ENCODE data around the gene RAD51C.
"Not testable (repeated sequence)": the region's sequence is repeated elsewhere in the genome, so short reads cannot be mapped to it uniquely, and the experiment has no call there.

RAD51C gene

DNA sequence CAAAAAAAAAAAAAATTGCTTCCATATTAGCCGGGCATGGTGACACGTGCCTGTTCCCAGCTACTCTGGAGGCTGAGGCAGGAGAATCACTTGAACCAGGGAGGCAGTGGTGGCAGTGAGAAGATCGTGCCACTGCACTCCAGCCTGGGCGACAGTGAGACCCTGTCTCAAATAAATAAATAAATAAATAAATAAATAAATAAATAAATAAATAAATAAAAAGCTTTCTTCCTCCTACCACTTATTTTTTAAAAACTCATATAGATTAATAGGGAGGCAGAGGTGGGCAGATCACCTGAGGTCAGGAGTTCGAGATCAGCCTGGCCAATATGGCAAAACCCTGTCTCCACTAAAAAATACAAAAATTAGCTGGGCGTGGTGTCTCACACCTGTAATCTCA, 7.9 kb upstream of the RAD51C start:
- not testable (repeated sequence) for DNase-seq

GRCh38 chr17:58686980-58687379, 5.4 kb upstream of the RAD51C start:
- no peak for DNase-seq

DNA sequence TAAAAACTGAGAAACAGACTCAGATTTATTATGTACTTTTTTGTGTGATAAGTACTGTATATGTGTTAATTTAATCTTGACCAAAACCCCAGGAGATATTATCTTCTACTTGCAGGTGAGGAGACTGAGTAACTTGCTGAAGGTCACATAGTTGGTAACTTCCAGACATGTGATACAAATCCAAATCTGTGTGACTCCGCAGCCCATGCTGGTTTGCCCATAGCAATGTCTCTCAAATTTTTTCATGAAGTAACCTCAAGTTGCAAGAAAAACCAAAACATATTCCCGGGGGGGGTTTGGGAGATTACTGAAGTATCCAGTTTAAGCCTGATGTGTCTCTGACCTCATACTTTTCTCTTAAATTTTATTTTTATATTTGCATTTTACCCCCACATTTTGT, 3.9 kb upstream of the RAD51C start:
- DNase-seq: no peak

DNA sequence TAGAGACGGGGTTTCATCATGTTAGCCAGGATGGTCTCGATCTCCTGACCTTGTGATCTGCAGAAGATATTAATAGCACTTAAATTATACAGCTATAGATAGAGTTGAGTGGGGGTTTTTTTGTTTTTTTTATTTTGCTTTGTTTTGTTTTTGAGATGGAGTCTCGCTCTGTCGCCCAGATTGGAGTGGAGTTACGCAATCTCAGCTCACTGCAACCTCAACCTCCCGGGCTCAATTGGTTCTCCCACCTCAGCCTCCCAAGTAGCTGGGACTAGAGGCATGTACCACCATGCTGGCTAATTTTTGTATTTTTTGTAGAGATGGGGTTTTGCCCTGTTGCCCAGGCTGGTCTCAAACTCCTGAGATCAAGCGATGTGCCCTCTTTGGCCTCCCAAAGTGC, 2.4 kb upstream of the RAD51C start:
- not testable (repeated sequence) for DNase-seq

- DNase-seq: no peak
These were observed 632 bp upstream of the RAD51C start, which contains the start of gene TEX14 for GRCh38 chr17:58691701-58692238. TEX14 (minus strand) TSS chr17:58692045; CDS start chr17:58652001, 40,044 bp downstream.

DNA sequence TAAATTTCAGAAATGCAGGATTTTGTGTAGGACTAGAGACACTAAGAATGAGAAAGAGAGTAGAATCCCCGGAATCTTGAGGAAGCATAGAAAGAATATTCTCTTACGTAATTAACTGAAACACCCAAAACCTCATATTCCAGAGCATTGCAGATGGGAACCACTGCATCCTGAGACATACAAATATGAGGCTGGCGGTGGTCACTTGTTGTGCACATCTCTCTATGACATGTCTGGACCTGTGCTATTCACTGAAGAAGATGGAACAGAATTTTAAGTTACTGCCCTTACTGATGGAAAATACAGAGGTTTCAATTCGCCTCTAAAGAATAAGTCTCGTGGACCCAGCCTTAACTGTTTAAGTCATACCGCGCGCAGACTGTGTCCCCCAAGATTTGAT, 806 bp downstream of the RAD51C start:
- DNase-seq: no peak

DNA sequence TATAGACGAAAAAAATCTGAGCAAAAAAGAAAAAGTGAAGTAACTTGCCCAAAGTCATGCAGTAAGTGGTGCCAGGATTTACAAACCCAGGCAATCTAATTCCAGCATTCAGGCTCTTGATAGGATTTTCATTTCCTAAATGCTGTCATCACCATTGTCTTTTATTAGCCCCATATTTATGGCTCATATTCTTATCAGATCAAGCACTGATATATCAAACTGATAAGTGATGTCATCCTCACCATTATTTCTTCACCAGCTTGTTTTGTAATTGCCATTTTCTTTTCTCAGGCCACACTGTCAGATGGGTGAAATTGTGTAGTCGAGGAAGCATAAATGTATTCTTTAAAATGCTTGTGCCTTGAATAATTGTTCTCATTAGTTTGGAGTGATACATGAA, 1.3 kb downstream of the RAD51C start:
- DNase-seq: no peak

GRCh38 chr17:58694302-58694701, 1.9 kb downstream of the RAD51C start:
- DNase-seq: no peak

- no peak for DNase-seq
These were observed 2.4 kb downstream of the RAD51C start for GRCh38 chr17:58694826-58695225.

DNA sequence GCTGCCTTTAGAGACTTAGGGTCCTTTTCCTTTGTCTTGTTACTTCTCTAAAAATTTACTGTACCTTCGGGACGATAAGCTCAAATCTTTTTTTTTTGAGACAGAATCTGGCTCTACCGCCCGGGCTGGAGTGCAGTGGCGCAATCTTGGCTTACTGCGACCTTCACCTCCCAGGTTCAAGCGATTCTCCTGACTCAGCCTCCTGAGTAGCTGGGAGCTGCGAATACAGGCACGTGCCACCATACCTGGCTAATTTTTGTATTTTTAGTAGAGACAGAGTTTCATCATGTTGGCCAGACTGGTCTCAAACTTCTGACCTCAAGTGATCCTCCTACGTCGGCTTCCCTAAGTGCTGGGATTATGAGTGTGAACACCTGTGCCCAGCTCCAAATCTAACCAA, 7.4 kb downstream of the RAD51C start:
- no peak for DNase-seq

DNA sequence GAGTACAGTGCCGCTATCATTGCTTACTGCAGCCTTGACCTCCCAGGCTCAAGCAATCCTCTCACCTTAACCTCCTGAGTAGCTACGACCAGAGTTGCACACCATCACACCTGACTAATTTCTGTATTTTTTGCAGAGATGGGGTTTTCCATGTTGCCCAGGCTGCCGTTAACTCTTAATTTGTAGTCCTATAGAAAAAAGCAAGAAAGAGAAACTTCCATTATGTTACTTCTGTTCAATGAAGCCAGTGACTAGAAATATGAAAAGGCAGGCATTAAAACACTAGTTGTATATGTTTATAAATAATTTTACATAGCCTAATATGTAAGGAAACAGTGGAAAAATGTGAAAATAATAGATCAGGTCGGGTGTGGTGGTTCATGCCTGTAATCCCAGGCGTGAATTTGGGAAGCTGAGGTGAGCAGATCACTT, 9.7 kb downstream of the RAD51C start:
- DNase-seq: no peak

DNA sequence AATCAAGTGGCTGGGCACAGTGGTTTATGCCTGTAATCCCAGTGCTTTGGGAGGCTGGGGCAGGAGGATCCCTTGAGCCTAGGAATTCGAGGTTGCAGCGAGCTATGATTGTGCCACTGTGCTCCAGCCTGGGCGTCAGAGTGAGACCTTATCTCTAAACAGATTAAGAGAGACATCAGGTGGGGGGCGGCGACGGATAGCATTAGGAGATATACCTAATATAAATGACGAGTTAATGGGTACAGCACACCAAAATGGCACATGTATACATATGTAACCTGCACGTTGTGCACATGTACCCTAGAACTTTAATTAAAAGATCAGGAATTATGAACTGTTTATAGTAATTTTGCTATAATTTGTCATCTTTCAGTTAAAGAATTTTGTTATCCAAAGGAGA, 10.3 kb downstream of the RAD51C start:
- DNase-seq: no peak

DNA sequence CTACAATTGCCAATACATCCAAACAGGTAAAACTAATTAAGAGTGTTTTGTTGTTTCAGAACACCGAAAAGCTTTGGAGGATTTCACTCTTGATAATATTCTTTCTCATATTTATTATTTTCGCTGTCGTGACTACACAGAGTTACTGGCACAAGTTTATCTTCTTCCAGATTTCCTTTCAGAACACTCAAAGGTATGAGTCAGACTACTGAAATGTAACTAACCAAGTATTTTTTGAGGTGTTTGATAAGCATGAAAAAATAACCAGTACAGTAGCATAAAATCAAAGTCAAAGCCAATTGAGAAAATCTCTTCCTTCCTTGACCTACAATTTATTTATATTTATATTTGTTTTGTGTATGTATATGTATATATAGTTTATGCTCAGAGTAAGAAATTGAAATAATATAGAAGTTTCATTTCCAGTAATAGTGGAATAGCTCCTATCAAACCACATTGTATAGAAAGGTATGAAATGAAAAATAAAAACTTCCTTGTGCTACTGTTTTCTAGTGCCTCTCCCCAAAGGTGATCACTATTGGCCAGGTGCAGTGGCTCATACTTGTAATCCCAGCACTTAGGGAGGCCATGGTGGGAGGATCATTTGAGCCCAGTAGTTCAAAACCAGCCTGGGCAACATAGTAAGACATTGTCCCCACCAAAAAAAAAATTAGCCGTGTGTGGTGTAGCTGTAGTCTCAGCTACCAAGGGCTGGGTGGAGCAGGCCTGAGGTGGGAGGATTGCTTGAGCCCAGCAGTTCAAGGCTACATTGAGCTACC, 10.9 kb downstream of the RAD51C start:
- peak; percentile 48 for DNase-seq

- DNase-seq: no peak
These were observed 11.5 kb downstream of the RAD51C start for GRCh38 chr17:58703916-58704286.

GRCh38 chr17:58706351-58707140, 14.1 kb downstream of the RAD51C start:
- DNase-seq: no peak

DNA sequence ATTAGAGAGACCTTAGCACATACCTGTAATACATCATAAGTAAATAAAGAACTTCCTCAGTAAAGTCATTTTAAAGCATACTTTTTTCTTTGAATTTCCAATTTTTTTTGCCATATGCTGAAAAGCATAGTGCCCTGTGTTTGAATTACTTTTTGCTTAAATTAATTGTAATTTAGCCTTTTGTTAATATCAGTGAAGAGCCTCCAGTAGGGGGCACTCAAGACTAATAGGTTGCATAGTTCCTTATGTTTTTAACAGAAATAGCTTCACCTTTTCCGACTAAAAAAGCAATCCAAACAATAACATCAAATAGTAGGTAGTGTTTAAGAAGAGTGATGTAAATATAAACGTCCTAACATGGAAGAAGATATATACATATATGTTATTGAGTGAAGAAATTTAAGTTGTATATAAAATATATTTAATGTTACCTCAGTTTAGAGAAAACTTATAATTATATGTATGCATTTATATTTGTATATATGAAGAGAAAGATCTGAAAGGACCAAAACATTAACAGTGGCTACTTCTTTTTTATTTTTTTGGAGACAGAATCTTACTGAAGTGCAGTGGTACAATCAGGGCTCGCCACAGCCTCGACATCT, 18.6 kb downstream of the RAD51C start:
- DNase-seq: peak; percentile 35

GRCh38 chr17:58722274-58722673, 29.9 kb downstream of the RAD51C start:
- no peak for DNase-seq

DNA sequence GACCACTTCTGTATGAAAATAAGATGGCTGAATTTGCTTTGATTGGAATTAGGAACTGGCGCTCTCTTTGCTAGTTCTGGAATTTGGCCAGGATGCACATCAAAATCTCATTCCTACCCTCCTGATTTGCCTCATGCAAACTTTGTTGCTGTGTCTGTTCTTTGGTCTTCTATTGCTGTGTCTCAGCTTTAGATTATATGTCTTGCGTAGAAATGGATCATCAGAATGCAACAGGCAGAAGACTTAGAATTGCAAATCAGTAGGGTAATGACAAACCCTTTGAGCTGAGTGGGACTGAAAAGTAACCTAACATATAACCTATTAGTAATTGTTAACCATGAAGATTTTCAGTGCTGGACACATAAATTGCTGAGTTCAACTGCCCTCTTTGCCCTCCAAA, 30.3 kb downstream of the RAD51C start:
- no peak for DNase-seq

GRCh38 chr17:58728798-58729197, 36.4 kb downstream of the RAD51C start:
- DNase-seq: no peak

- DNase-seq: no peak
These were observed 38.5 kb downstream of the RAD51C start for GRCh38 chr17:58730937-58731336.

- no peak for DNase-seq
These were observed 41.6 kb downstream of the RAD51C start for GRCh38 chr17:58734040-58734439.

- DNase-seq: no peak
These were observed 42.4 kb downstream of the RAD51C start for GRCh38 chr17:58734811-58735210.

GRCh38 chr17:58741121-58741625, 48.8 kb downstream of the RAD51C start:
- peak; percentile 68 for DNase-seq

Measured in HCEC 1CT (cell line).